ENCODE data around the gene TSPOAP1.

The TSPOAP1 gene

DNA sequence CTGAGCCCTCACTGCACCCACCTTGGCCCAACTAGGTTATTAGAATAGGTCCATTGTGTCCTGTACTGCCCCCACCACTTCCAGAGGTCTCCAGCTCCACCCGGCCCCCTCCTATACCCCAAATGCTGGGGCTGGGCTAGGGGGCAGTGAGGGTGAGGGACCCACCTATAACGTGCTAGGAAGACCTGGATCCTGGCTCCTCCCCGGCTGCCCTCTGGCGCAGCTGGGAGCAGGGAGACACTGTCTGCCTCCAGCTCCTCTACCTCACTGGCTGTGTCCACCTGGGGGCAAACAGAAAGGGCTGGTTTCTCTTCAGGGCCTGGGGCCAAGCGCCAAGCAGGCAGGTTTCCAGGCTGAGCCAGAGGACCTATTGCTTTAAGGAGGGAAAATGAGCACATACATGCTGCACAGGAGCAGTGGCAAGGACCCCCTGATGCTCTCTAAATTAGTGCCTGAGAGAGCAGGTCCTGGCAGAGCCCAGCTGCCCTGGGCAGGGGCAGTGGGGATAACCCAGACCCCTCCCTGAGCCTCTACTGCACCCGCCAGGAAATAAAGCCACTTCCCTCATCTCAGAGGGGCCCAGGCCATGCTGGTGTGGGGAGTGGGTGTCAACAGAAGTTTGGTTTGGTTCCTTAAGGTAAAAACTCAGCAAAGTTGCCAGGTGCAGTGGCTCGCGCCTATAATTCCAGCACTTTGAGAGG lies 12.2 kb downstream of the TSPOAP1 start:
- no peak for DNase-seq

DNA sequence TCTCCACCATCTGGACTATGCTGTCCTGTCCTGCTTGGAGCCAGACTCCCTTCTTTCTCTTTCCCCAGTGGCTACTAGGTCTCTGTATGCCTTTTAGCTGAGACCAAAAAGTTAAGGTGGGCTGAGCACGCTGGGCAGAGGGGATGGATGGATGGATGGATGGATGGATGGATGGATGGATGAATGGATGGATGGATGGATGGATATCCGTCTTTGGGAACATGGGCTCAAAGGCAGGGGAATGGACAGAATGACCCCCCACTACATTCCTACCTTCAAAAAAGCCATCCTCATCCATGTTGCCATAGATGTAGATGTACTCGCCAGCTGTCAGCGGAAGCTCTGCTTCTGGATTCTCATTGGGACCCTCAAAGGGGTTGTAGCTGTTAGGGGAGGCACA lies 12.8 kb downstream of the TSPOAP1 start:
- no peak for DNase-seq

DNA sequence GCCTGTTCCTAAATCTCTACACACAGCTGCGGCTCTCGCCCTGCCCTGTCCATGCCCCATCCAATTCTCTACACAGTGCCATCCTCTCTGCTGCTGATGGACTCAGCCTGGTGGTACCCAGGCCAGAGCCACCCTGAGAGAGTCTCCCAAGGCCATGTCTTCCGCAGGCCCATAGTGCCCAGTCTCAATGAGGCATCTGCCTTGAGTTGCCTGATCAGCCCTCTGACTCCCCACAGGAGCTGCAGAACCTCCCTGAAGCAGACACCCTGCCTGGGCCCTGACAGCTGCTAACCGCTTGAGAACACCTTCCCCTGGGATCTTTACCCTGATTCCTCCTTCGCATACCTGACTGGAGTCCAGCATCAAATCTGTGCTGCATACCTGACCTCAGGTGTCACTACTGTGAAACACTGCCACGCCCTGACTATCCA lies 13.3 kb downstream of the TSPOAP1 start:
- no peak for DNase-seq

DNA sequence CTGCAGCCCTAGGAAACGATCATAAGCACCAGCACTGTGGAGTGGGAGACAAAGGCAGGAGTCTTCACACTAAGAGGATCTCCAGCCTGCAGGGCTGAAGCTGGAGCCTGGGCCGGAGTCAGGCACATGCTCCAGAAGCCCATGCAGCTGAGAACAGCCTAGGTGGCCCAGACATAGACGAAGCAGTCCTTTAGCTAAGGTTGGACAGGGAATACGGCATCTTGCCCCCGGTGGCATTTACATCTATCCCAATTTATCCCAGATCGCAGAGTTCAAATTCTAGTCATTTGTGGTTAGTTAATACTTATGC lies 13.9 kb downstream of the TSPOAP1 start:
- DNase-seq = no peak

DNA sequence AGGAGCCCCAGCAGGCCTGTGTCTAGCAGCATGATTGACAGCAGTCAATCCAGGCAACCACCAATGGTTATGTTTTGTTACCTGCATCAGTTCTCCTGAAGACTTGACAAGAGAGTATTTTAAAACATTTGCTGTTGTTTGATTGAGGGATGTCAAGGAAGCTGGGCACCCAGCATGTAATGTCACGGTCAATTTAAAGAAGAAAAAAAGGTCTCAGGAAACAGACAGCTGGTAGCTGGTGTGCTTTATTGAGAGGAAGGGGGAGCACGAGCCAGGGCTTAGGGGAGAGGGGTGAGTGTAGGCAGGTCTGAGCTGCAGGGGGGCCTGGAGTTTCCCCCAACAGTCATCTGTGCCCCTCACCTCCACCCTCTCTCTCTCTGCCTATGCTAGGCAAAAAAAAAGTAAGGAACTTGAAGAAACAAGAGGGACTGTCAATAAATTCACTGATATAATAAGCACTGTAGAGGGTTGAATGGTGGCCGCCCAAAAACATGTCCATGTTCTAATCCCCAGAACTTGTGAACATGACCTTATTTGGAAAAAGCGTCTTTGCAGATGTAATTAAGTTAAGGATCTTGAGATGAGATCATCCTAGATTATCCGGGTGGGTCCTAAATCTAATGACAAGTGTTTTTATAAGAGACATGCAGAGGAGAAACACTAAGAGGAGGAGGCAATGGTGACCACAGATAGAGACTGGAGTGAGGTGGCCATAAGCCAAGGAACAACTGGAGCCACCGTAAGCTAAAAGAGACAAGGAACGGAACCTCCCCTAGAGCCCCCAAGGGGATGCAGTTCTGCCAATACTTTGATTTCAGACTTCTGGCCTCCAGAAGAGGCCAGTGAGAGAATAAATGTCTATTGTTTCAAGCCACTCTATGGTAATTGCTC lies 14.5 kb downstream of the TSPOAP1 start:
- DNase-seq = no peak

DNA sequence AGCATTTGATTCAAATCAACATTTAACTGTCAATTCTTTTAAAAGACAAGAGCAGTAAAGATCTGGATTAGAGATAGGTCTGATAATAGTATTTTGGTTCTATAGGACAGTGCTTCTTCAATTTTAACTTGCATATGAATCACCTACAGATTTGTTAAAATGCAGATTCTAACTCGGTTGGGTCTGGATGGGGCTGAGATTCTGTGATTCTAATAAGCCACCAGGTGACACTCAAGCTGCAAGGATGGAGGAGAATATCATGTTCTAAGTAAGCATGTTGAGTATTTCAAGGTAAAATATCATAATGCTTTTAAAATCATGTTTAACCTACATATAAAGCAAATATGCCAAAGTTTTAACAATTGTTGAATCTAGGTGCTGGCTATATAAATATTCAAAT lies 15.8 kb downstream of the TSPOAP1 start:
- DNase-seq = no peak

DNA sequence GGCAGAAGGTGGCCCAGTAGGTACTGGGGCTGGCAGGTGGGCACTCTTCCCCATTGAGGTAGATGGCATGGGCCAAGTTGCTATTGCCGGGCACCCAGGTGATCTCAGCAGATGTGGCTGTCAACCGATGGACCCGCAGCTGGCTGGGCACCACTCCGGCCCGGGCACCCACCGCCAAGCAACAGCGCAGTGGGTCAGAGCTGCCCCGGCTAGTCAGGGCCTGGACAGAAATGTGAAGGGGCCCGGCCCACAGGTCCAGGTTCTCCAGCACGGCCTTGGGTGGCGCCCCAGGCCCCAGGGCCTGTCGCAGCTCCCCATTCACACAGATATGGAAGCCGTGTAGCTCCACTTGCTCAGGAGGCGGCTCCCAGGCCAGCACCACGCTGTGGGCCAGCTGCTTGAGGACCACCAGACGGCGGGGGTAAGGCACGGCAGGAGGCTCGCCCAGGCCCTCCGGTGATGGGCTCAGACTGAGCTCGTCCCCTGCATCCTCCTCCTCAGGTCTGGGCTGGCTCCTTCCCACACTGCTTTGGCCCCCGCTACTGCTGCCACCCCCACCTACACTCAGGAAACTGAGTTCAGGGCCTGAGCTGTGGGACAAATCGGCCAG lies 16.5 kb downstream of the TSPOAP1 start:
- no peak for DNase-seq

DNA sequence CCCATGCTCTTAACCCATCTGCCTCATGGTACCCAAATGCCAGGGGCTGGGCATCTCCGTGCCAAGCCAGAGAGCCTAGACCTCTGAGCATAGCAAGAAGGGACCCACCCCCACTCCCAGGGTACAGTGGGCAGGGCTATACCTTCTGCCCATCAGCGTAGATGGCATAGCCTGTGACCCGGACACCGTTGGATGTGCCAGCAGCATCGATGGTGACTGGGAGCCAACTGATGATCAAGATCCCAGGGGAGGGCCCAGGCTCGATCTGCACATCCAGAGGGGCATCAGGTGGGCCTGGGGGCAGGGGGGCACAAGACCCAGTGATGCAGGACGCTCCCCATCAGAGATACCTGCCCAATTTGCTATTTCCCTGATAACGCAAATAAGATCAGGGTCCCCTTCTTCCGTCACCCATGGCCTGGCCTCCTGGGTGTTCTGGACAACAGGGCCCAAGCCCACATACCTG lies 17.1 kb downstream of the TSPOAP1 start:
- no peak for DNase-seq

DNA sequence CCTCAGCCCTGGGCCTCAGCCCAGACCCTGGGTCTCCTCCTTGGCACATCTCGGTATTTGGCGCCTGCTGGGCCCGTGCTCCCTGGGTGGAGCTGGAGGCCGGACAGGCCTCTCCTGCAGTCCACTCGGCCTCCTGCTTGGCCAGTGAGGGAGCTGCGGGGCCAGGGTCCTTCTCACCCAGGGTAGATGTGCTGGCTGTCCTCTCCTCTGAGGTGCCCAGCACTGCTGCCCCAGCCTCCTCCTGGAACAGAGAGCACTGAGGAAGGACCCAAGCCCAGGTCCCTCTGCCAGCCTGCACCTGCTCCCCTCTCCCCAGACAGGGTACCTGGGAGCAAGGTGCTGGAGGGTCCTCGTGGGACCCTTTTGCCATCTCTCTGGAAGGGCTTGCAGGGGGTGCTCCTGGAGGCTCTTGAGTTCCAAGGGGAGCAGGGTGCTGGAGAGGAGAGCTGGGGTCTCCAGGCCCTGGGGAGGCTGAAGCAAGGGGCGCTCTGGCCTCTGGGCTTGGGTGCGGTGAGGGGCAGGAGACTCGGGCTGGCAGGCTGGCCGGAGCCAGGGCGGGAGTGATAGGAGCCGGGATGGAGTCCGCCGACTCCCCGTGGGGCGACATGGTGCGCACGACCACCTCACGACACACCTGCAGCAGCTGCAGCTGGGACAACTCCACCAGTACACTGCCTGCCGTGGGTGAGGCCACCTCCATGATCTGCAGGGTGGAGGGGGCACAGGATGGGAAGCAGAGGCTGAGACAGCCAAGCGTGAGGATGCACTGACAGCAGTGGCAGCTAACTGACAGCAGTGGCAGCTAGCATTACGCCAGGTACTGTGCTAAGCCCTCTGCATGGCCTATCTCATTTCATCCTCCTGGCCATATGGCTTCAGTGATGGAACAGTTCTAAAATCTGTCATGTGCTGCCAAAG lies 17.8 kb downstream of the TSPOAP1 start:
- DNase-seq = no peak

DNA sequence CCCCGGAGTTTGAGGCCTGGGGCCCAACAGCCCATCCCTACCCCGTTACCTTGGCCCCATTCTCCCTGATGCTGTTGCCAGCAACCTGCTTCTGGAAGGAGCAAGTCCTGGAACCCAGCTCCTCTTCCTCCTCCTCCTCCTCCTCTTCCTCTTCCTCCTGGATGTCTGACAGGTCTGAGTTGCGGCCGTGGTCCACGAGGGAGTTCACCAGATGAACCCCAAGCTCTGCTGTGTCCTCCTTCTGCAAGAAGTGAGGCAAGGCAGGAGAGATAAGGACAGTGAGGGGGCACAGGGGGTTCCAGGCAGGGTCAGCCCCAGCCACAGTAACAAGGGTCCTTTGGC lies 18.7 kb downstream of the TSPOAP1 start:
- no peak for DNase-seq

DNA sequence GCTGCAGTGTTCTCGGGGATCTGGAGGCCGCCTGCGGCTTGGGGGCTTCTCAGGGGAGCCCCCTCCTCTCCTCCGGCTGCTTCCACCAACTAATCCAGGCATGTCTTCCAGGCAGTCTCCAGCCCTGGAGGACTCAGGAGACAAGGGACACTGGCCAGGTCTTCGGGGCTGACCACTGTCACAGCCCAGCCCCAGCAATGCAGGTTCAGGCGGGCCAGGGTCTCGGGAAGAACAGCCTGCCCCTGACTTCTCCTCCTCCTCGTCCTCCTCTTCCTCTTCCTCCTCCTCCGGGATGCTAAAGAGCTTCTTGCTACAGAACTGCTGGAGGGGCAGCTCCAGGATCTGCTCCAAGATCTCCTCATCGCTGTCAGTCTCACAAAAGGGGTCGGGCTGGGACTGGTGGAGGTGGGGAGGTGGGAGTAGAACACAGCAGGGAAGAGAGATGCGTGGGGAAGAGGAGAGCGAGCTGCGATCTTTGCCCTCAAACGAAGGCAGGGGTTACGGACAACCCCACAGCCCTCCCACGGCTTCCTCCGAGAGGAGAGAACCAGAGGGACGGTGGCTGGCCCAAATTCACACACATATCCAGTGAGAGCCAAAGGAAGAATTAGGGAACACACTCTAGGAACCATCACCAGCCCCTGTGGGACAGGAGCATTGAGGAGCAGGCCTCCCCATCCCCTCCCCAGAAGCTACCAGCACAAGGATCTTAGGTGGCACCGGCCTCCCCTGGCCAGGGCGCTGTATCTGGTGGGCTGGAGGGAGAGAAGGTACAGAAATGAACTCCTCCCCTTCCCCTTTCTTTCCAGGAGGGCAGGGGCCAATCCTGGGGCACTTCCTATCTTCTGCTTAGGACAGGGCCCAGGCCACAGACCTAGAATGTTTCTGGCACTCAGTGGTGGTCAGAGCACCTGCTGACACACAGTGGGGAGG lies 19.3 kb downstream of the TSPOAP1 start:
- no peak for DNase-seq

DNA sequence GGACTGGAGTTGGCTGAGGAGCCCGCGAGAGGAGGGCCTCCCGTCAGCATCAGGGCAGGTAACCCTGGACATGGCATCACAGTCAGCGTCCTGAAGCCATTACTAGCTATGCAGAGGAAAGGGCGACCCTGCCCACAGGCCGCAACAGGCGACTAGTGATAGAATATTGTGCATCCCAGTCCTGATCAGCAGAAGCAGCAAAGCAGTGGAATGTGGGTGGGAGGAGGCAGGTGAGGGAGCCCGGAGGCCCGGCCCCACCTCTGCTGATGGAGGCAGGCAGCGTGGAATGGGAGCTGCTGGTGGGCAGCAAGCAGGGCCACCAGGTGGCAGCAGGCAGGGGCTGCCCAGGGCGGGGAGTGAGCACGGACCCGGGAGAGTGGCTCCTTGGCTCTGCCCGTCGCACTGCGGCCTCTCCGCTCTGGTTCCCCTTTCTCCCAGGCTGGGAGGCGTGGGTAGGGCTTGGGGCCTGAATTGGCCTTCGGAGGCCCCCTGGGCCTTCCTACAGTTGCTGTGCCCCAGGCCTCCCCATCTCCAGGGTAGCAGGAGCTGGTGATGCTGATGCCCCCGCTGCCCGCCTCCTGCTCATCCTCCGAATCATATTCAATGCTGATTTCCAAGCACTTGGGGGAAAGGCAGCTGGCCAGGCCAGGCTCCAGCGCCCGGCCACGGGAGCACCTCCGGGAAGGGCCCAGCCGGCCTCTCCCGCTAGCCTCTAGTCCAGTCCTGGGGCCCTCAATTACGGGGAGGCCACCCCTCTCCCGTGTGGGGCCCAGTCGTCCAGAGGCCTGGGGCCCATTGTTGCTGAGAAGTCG lies 20.2 kb downstream of the TSPOAP1 start:
- DNase-seq = peak; percentile 3 to 34

DNA sequence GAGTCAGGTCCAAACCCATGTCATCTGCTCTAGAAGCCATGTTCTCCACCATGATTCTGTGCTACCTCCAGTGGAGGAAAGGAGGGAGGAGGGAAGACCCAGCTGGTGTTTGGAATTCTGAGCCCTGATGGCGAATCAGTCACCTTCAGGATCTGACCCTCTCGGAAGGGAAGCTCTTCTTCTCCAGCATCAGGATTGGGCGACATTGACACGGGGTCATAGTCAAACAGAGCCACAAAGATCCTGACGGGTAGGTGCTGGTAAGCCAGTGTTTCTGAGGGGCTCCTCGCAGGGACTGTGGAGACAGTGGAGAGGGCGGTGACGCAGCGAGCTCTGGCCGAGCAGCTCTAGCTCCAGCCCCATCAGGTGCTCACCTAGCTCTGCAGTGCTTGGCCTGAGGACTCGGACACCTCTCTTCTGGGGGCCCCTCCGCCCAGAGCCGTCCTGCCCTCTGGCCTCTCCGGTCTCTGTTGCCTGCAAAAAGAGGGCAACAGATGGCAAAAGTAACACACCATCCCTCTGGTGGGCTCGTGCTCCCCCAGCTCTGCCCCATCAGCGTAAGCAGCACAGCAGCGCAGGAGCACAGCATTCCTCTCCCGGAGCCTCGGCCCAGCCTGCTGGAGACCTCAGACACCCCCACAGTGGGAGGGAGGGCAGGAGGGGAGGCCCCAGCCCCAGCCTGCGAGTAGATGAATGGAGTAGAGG lies 21.0 kb downstream of the TSPOAP1 start:
- no peak for DNase-seq

DNA sequence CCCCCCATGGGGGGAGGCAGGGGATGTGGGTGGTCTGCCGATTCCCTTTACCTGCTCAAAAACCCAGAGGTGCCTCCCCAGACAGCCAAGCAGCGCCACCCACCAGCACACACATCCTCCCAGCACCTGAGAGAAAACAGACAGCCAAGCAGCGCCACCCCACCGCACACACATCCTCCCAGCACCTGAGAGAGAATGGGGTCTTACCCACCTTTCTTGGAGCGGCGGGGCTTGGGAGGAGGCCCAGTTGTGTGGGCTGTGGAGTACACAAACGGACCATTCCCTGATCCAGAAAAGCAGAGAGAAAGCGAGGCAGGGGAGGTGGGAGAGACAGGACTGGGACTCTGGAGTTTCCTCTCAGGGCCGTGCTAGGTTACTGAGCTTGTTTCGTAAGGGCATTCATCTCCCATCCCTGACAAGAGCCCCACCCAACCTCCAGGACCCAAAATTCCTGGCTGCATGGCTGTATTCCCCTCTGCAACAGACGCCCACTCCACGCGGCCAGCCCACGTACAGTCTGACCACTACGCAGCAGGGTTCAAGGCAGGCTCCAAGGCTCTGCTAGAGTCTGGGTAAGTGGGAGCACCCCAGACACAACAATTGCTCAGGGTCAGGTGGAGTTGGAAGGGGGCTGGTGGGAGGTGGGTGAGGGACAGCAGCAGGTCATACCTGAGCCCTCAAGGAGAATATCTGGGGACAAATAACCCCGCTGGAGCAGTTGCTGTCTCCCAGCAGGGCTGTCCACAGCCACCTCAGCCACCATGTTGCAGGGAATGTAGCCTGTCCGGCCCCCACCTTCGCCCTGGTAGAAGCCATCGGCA lies 22.3 kb downstream of the TSPOAP1 start:
- DNase-seq = no peak

DNA sequence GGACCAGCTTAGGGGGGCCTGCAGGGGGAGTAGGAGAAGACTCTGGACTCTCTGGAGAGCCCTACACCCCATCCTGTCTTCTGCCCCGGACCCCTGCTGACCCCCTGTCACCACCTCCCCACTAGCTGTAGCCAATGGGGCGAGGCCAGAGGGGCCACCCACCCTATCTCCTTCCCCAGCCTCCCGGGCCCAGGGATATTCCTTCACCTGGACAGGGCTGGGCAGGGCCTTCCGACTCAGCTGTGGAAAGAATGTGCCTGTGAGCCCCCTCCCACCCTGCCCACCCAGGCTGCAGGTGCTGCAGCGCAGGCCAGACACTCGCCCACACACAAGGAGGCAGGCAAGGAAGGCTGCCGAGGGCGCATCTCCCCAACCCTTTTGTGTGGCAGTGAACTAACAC lies 23.0 kb downstream of the TSPOAP1 start:
- no peak for DNase-seq

DNA sequence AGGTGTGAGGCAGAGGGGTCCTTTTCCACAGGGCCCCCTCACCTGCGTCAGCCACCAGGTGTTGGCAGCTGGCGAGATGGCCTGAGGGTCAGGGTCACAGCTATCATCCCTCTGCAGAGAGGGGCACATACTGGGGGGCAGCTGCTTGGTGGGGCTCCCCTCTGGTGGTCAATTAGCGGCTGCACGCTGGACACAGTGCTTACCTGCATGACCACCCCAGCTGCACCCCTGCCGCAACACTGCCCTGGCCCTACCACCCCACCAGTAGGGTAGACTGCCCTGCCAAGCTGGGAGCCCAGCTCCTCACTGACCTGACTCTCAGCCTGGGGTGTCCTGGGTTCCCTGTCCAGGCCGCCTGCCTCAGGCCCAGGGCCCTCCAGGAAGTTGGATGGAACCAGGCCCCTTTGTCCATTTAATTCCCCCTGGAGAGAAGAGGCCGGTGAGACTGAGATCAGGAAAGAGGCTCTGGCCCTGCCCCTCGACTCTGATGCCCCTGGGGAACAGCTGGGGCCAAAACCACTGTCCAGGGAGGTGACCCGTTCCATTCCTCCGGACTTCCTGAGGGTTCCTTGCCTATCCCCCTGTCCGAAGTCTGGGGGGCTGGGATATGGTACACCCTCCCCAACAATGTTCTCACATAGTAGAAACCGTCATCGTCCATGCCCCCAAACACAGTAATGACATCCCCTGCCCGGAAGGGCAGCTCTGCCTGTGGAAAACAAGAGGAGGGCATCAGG lies 23.7 kb downstream of the TSPOAP1 start:
- no peak for DNase-seq

DNA sequence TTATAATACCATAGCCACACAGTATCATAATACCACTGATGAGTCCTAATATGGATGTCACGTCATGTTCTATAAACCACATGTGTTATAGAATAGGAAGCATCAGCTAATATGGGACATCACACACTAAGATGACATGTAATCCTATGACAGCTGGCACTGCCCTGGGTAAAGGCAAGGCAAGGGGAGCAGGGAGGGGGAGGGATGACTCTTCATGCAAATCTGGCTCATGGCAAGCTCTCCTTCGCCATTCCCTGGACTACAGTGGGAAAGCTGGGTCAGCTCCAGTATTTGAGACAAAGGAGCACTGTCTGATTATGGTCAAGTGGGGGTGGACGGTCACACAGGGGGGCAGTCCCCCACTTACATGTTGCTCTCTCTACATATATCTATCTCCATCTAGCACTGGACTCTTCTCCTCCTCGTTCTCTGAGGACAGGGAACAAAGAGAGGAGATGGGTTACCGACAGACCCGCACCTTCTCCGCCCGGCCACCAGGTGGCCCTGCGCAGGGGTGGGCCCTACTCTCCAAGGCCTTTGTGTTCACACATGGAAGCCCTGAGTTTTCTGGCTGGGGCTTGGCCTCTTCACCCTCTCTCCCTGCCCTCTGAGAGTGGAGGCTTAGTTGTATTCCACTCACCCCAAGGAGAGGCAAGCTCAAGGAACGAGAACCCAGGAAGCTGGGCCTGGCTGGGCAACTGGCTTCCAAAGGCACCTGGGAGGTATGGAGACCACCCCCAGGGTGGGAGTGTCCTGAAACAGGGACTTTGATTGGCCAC lies 24.4 kb downstream of the TSPOAP1 start:
- DNase-seq = peak; percentile 8 to 36
